HepG2 (cell line): ENCODE measurements around the gene SALL2. TPM values are rescaled to one million over a fixed set of nuclear protein-coding genes. Genes with fewer than 3 reads are reported as not detected.

Experiments used
- GMEB2 ChIP-seq: IDR thresholded peaks from 2 replicates; pipeline ENCODE4 v1.6.1; 2016; ENCODE audit warnings: missing biosample characterization, missing genetic modification reagents, low read depth
- JARID2 ChIP-seq: sonication (generic); formaldehyde crosslinking; IDR thresholded peaks from 2 replicates; pipeline ENCODE4 v1.8.1; 2023; ENCODE audit warnings: missing genetic modification reagents, inconsistent platforms; ENCODE audit not compliant: insufficient replicate concordance
- MEF2D ChIP-seq: sonication (generic); formaldehyde crosslinking; IDR thresholded peaks from 2 replicates; pipeline ENCODE4 v1.5.1; 2020; ENCODE audit warnings: mild to moderate bottlenecking, missing genetic modification reagents
- MZF1 ChIP-seq: sonication (generic); formaldehyde crosslinking; IDR thresholded peaks from 2 replicates; pipeline ENCODE4 v1.8.1; 2023; ENCODE audit warnings: mild to moderate bottlenecking, missing genetic modification reagents, borderline replicate concordance
- NFE2L1 ChIP-seq: sonication (generic); formaldehyde crosslinking; IDR thresholded peaks from 2 replicates; pipeline ENCODE4 v1.4.0; 2020; ENCODE audit warnings: missing genetic modification reagents, mild to moderate bottlenecking, borderline replicate concordance
- RNF219 ChIP-seq: sonication (generic); formaldehyde crosslinking; IDR thresholded peaks from 2 replicates; pipeline ENCODE4 v1.5.0; 2020; ENCODE audit warnings: mild to moderate bottlenecking, missing genetic modification reagents
- TRIM24 ChIP-seq: sonication (generic); formaldehyde crosslinking; IDR thresholded peaks from 2 replicates; pipeline ENCODE4 v1.8.0; 2022; ENCODE audit warnings: mild to moderate bottlenecking, missing genetic modification reagents
- U2AF1 ChIP-seq: fragments of 200-400 bp; formaldehyde crosslinking; optimal IDR thresholded peaks from 2 replicates; pipeline ENCODE3; 2017; ENCODE audit warnings: mild to moderate bottlenecking, low read depth, low read length
- ZHX1 ChIP-seq: sonication (generic); formaldehyde crosslinking; IDR thresholded peaks from 2 replicates; pipeline ENCODE4 v1.8.1; 2022; ENCODE audit warnings: low read depth, mild to moderate bottlenecking, missing genetic modification reagents
- ZNF652 ChIP-seq: IDR thresholded peaks from 2 replicates; pipeline ENCODE4 v1.6.1; 2016; ENCODE audit warnings: low read depth, borderline replicate concordance
- ZNF766 ChIP-seq: sonication (generic); formaldehyde crosslinking; IDR thresholded peaks from 2 replicates; pipeline ENCODE4 v1.5.0; 2020; ENCODE audit warnings: missing genetic modification reagents, borderline replicate concordance
- ZNF780A ChIP-seq: sonication (generic); formaldehyde crosslinking; IDR thresholded peaks from 2 replicates; pipeline ENCODE4 v1.8.0; 2022; ENCODE audit warnings: mild to moderate bottlenecking, missing genetic modification reagents, moderate library complexity
- ZNF800 ChIP-seq: sonication (generic); formaldehyde crosslinking; IDR thresholded peaks from 2 replicates; pipeline ENCODE4 v1.4.0; 2020; ENCODE audit warnings: missing genetic modification reagents
- ZXDC ChIP-seq: sonication (generic); formaldehyde crosslinking; IDR thresholded peaks from 2 replicates; pipeline ENCODE4 v1.5.0; 2020; ENCODE audit warnings: mild to moderate bottlenecking, missing genetic modification reagents
- polyA plus RNA-seq, 8 experiments: library from polyadenylated mRNA; depleted of rRNA in 3 of 8; stranded (reverse) in 7 of 8; unstranded in 1 of 8; fragments of >200 nt; fragmentation: Illumina TruSeq in 4 of 8; extraction: Trizol in 4 of 8; gene quantifications; 2 replicates each; pipeline versions ENCODE4 v1.2.1 to v1.2.3, GENCODE V29; 2011 to 2016; ENCODE audit warnings: low read depth in 4 of 8, missing spikeins in 1 of 8, mixed read lengths in 1 of 8; ENCODE audit not compliant: insufficient read depth in 1 of 8
- total RNA-seq, 5 experiments: library from RNA; depleted of rRNA; stranded (reverse); fragments of >200 nt; fragmentation: Illumina TruSeq; extraction: Trizol; gene quantifications; 2 replicates each; pipeline ENCODE4 v1.2.3, GENCODE V29; 2016; ENCODE audit warnings: low read depth in 1 of 5

The SALL2 gene
- total and polyA plus RNA-seq, 2 of the 13 experiments (the other 11 are each of a cell fraction or from before 2014, with no cell fraction given): 4.9 to 5.8 TPM

GRCh38 chr14:21476925-21477681 is 49.0 kb downstream of the SALL2 start, which contains the start of the genes RAB2B and TOX4 (continued):
- TF ChIP-seq MEF2D (CRISPR knock-in tag) (peak; percentile 76; the same call in 1 of the 2 replicates), ZHX1 (peak; percentile 26; the same call in 1 of the 2 replicates), ZNF780A (peak; percentile 96; the same call in 1 of the 2 replicates), TRIM24 (CRISPR knock-in tag) (no peak), ZNF652 (CRISPR knock-in tag) (peak; percentile 11), RNF219 (CRISPR knock-in tag) (no peak), ZXDC (CRISPR knock-in tag) (no peak), ZNF800 (CRISPR knock-in tag) (0 out of 2 replicates have a peak, but pooled peaks have one; percentile 72), U2AF1 (peak; percentile 93), GMEB2 (peak; percentile 41; the same call in 1 of the 2 replicates), MZF1 (CRISPR knock-in tag) (no peak), ZNF766 (CRISPR knock-in tag) (no peak; the same call in 1 of the 2 replicates), NFE2L1 (0 out of 2 replicates have a peak, but pooled peaks have one; percentile 81), JARID2 (no peak)
